OCI-LY1 (cell line): ENCODE measurements around the gene DPP6.

Experiments
- EZH2 ChIP-seq: fragments of 200-600 bp; sonication (generic), shearing (Covaris generic); IDR thresholded peaks from 2 replicates; pipeline ENCODE4 v1.8.0; 2017; ENCODE audit warnings: borderline replicate concordance, mixed run types, mild to moderate bottlenecking, antibody characterized with exemption, low read length, moderate library complexity, mixed read lengths
- TF ChIP-seq, protein P1 (sequence below): fragments of 200-600 bp; sonication (generic), shearing (Covaris generic); IDR thresholded peaks from 2 replicates; pipeline ENCODE4 v1.5.1; 2017; ENCODE audit warnings: mild to moderate bottlenecking, antibody characterized with exemption, low read length, moderate library complexity, mixed read lengths

DNA sequence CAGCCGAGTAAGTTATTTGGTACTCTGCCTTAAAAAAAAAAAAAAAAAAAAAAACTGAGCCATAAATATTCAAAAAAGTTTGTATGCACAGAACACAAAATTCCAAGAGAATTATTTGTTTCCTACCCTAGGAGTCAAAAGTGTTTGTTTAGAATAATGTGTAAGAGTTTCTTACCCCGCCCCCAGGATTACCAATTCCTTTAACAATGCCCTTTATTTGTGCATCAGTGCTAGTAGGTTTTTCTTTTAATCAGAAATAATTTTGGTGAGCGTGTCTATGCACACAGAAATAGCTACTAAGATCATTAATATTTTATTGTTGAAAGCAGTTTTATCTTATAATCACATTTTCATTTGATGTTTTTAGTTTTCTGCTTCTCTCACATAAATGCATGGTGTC is 374.6 kb downstream of the DPP6 start:
- TF ChIP-seq EZH2: no peak
- TF ChIP-seq, protein P1, sequence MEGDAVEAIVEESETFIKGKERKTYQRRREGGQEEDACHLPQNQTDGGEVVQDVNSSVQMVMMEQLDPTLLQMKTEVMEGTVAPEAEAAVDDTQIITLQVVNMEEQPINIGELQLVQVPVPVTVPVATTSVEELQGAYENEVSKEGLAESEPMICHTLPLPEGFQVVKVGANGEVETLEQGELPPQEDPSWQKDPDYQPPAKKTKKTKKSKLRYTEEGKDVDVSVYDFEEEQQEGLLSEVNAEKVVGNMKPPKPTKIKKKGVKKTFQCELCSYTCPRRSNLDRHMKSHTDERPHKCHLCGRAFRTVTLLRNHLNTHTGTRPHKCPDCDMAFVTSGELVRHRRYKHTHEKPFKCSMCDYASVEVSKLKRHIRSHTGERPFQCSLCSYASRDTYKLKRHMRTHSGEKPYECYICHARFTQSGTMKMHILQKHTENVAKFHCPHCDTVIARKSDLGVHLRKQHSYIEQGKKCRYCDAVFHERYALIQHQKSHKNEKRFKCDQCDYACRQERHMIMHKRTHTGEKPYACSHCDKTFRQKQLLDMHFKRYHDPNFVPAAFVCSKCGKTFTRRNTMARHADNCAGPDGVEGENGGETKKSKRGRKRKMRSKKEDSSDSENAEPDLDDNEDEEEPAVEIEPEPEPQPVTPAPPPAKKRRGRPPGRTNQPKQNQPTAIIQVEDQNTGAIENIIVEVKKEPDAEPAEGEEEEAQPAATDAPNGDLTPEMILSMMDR: no peak
